Measurements from ENCODE around the gene SKOR1.
A peak's percentile ranks its signal among the peaks of the same experiment; 100 is the strongest.

SKOR1 gene

DNA sequence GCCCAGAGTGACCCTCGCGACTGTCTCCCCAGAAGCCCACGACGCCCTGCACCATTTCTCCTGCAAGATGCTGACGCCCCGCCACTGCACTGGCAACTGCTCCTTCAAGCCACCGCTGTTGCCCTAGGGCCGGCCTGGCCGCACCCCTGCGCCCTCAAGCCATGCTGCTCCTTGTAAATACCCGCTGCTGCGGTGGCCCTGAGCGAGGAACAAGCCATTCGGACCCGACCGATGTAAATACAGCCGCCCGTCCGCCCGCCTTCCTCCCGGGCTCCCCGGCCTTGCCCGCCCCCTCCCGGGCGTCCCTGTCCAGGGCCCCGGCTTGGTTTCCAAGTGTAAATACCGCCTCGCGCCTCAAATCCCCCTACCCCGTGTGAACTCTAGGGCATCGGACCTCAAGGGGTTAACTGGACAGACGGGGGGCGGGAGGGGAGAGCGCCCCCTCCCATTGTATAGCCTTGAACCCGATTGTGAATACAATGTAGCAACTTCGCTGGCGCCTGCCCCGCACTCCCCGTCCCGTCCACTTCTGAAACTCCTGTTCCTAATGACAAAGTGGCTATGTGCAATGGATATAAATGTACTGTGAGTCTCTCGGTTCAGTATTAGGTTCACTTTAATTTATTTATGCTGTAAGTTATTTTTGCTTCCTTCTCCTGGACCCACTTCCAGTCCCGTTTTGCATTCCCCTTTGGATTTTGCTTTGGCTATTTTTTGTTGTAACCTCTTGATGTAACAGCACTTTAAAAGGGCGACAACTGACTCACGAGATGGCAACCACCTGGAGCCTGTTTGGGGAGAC, 8.6 kb downstream of the SKOR1 start:
- no peak for DNase-seq

DNA sequence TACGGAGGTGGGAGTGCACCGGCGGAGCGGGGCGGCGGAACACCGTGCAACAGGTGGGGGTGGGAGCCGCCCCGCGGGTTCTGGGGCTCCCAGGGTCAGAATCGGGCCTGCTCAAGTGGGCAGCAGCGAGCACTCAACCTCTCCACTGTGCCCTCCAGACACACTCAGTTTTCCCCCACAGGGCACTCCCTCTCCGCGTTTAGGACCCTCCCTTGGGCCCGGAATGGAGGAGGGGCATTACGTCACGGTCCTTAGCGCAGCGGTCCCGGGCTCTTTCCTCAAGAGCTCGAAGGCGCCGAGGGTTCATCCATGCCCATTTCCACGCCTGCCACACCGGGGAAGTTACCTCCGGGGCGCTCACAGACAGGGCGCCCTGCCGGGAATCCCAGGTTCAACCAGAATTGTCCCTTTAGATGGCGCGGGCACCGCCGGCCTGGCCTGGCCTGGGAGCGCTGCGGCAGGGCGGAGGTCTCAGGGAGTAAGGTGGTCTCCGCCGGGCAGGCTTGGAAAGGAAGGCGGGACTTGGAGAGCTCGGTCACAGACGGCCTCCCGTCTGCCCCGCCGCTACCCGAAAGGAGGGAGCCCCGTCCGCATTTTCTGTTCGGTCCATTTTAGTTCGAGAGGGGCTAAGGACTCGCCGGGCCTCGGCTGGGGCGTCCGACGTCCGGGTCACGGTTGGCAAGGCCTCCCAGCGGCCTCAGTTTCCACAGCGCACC, 9.4 kb downstream of the SKOR1 start:
- no peak for DNase-seq

DNA sequence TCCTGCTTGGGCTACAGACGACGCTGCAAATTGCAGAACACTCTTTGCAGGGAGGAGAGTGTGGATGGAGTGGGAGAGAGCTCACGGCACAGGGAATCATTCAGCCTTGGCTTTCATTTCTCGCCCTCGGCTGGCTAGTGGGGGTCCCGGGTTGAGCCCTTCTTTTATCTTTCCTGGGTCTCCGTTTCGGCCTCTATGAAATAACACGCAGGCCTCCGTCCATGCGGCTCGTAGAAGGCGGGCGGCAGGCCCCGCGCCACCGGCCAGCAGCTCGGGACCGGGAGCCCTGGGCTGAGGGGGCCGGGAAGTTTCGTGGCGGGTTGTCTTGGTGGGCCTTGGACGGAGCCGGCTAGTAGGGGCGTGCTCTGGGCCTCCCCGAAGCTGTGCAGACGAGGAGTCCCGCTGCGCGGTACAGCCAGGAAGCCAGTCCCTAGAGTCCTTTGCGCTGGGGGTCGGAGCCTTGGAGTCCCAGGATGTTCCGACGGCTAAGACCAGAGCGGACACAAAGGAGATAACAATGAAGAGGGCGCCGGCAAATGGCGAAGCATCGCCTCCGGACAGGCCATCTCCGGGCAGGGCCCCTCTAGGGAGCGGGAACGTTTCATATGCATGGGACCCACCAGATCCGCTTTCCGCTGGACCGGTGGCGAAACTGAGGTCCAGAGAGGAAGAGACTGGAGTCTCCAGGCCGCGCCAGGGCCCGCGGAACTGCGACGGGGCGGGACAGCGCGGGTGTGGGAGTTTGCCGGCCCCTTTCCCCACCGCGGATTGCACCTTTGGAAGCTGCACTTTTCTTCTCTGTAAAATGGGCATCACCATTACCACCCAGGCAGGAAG, 10.2 kb downstream of the SKOR1 start:
- no peak for DNase-seq

DNA sequence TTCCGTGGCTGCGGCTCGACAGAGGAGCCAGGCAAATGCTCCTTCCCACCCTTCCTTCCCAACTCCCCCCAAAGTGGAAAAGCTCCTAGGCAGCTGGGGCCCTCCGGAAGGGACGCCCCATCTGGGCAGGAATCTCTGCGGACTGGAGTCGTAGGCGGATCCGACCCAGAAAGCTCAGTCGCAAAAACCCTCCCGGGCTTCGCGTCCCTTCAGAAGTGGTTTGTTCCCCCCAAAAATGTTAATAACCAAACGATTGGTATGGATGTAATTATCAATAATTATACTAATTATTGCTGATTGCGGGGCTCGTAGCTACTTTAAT, 10.8 kb downstream of the SKOR1 start:
- no peak for DNase-seq

DNA sequence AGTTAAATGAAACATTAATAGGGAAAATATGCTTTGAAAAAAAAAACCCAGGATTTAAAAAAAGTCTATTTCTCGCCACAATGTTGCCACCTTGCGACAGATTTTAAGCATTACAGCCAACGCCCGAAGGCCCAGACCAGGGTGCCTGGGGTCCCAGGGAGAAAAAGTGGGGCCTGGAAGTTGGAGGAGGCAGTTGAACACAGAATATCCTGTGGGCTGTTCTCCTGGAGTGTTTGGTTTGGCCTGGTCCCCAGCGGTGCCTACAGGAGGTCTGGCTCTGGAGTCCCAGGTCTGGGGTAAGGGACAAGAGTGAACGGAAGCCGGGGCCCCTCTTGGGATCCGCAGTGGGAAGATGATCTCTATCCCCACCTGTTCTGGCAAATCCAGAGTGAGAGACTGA, 11.2 kb downstream of the SKOR1 start:
- DNase-seq, result no peak

DNA sequence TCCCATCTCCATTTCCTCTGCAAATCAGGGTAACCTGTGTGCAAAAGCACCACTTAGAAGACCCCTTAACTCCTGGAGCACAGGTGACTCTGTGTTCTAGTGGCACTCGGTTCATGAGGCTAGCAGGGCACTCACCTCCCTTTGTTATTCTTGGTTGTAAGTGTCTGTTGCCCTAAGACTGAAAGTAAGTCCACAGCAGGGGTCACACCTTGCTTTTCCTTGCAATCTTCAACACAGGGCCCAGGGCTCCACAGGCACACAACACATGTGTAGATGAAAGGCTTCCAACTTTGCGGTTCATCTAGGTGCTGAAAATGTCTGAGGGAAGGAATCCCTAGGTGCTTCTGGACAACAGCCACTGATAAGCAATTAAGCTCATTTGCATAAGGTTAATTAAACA, 11.6 kb downstream of the SKOR1 start:
- no peak for DNase-seq

DNA sequence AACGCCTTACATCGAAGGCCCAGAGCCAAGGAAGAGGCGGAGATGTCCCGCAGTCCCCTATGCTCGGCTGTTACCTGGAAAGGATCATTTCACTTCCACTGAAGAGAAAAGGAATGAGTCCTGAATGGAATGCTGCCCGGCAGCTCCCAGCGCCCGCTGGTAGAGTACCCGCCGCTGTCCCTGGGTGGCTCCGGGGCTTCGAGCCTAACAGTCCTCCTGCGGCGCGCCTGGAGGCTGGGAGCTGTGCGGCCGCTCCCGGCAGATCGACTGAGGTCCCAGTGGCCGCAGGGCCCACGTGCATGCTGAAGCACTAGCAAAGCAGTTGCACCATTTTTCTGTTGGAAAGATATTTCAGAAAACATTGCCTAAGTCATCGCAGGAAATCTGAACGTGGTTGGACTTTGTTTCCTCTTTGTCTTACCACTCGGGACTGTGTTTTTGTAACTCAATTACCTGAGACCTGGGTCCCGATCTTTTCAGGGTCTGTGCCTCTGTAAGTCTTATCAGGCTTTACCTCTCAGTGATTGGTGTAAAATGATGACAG, 13.6 kb downstream of the SKOR1 start:
- DNase-seq, result no peak

DNA sequence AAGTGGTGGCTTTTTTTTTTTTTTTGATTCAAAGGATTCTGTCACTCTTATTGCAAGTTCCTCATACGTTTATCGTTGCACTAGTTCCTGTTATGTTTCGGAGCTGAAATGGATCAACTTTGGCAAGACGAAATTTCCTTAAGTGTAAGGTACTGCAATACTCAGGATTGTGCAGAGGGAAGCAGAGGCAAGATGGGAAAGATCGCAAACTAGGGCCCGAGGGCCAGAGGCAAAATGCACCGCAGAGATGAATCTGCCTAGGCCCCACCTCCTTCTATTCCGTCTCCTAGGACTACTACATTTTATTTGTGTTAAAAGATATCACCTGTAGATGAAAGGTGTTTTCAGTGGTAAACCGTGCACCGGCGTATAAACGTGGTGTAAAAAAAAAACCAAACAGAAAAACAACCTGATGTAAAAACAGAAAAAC, 14.2 kb downstream of the SKOR1 start:
- no peak for DNase-seq

DNA sequence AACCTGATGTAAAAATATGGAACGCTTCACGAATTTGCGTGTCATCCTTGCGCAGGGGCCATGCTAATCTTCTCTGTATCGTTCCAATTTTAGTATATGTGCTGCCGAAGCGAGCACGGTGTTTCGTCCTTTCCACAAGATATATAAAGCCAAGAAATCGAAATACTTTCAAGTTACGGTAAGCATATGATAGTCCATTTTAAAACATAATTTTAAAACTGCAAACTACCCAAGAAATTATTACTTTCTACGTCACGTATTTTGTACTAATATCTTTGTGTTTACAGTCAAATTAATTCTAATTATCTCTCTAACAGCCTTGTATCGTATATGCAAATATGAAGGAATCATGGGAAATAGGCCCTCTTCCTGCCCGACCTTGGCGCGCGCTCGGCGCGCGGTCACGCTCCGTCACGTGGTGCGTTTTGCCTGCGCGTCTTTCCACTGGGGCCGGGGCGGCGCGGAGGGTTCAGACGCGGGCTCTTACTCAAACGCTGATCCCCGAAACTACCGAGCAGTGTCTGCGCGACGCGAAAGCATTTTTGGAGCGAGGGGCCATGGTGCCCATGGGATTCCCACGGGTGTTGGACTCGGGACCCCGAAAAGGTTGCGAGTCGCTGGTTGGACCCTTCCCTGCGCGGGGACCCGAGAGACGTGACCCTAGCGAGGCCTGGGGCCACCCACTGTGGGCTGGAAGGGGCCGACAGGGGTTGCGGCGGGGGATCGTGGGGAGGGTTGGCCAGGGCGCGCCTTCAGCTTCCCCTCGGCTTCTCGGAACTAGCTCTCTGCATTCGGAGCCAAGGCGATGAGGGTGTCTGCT, 14.8 kb downstream of the SKOR1 start, which contains the start of gene RNU6-1:
Gene RNU6-1 (minus strand): TSS at position 117 of the 820 bp plus-strand sequence.
- peak; percentile 91 for DNase-seq

DNA sequence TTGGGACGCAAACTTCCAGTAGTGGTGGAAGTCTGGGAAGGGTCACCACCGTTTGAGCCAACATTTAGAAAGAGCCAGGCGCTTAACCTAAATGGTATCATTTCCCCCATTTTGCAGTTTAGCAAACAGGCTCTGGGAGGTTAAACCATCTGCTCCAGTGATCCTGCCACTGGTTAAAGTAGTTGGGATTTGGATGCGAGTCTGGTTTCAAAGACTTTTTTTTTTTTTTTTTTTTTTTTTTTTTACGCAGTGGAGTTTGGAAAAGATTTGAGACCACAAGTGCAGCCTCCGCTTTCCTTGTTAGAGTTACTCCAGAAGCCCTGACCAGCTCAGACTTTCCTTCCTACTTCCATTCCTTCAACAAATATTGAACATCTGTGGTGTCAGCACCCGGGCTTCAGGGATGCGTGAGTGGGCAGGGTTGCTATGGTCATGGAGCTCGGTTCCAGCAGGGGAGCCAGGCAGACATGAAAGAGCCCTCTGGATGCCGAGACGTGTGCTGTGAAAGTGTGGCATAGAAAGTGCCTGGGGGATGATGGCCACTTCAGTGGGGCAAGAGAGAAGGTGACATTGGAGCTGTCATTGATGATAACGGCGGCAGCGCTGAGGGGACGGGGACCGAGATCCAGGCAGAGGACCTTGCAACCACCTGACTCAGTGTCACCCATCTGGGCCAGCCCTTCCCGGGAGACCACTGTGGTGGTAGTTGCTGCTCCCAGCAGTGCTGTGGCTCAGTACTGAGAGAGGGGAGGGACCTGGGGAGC, 15.6 kb downstream of the SKOR1 start:
- DNase-seq, result no peak

DNA sequence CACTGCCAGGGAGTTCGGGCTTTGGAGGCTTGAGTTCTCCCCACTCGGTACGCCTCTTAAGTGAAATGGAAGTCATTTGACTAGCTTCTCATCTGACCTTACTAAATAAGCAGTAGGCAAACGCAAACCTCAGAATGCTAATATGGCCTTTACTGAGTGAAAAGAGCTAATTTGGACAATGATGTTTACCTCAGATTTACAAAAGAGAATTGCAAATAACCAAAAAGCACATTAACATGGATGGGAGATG, 16.1 kb downstream of the SKOR1 start:
- no peak for DNase-seq

DNA sequence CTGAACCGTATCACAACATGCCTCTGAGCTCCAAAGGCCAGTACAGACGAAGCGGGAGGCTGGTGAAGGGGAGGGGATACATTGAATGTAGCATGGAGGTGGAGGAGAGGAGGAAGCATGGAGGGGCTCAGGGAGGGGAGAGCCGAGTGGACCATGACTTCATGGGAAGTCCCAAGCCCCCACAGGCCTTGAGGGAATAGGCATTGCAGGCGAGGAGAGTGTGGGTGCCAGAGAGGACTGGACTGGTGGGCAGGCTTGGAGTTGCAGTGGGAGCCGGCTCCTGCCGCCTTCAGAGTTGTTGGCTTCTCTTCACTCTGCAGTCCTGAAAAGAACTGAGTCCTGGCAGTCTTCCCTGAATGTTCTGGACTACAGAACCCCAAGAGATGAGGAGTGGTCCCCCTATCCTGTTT, 17.8 kb downstream of the SKOR1 start:
- DNase-seq, result no peak

DNA sequence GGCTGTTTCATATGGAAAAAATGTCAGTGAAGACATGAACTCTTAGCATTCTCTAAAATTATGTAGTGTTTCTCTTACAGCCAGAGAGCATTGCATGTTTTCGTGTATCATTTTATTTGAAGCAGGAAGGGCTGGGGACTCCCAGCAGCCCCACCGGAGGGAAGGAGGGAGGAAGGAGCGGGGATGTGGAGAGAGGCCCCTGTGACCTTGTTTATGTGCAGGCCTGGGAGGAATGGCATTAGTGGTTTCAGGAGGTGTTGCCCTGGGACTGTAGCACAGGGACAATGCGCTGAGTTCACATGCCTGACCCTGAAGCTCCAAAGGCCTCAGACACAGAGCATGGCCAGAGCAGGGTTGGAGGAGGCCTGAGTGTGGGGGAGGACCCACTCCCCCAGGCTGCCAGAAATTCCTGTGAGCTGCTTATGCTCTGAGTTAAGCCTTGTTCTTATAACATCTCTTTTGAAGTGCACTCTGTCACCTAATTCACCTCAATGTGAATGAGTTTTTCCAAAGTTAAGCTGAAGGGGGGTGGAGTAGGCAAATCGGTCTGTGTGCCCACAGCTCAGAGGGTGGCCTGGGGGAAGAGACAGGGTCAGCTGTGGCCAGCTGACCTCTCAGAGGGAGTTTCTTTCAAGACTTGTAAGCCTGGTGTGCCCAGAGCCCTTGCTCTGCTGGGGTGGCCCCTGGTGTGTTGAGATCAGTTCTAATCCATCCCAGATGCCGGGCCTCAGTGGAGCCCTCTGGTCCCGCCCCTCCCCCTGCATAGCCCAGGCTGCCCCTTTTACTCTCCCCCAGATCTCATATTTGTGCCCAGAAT, 18.5 kb downstream of the SKOR1 start:
- no peak for DNase-seq

DNA sequence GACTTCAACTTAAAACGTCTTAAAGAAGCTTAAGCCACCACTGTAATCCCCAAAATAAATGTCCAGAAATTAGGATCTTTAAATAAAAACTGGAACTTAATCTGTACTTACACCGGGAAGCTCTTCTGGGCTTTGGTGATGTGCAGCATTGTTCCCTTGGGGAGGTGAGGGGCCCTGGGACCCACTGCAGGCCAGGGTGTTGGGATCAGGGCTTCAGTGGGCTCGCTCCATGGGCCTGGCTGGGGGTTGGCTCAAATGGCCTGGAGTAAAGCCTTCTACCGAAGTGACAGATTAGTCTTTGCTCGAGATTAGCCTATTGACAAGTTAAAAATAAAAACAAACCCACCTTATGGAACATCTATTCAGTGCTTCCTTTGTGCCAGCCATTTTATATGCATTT, 20.7 kb downstream of the SKOR1 start:
- DNase-seq, result no peak

DNA sequence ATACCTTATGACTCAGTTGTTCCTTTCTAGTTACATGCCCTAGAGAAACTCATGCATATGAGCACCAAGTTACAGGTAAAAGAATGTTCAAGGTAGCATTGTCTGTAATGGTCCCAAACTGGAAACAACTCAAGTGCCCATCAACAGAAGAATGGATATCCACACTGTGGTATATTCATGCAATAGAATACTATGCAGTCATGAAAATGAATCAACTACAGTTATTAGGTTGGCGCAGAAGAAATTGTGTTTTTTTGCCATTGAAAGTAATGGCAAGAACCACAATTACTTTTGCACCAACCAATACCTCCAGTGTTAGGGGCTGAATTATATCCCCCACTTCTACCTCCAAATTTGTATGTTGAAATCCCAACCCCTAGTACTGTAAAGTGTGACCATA, 24.2 kb downstream of the SKOR1 start:
- DNase-seq, result no peak

DNA sequence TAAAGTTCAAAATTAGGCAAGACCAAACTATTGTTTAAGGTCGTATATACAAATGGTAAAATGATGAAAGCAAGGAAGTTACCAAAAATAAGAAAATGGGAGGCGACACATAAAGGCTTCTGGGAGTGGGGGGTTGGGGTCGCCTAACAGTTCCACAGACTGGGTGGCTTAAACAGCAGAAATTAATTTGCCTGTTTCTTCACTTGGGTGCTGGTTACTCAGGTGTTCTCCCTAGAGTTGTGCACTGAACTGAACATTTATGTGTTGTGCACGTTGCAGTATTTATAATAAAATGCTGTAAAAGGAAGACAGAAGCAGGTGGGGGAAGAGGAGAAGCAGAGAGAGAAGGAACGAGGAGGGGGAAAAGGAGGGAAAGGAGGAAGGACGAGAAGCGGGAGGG, 25.0 kb downstream of the SKOR1 start:
- no peak for DNase-seq

DNA sequence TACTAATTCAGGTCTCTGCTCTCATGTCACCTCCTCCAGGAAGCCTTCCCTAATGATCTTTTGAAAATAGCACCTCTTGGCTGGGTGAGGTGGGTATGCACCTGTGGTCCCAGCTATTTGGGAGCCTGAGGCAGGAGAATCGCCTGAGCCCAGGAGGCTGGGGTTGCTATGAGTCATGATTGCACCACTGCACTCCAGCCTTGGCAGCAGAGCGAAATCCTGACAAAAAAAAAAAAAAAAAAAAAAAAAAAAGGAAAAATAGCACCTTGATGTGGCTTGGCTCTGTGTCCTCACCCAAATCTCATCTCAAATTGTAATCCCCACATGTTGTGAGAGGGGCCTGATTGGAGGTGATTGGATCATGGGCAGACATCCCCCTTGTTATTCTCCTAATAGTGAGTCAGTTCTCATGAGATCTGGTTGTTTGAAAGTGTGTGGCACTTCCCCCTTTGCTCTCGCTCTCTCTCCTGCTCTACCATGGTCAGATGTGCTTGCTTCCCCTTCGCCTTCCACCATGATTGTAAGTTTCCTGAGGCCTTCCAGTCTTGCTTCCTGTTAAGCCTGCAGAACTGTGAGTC, 25.8 kb downstream of the SKOR1 start:
- DNase-seq, result no peak

DNA sequence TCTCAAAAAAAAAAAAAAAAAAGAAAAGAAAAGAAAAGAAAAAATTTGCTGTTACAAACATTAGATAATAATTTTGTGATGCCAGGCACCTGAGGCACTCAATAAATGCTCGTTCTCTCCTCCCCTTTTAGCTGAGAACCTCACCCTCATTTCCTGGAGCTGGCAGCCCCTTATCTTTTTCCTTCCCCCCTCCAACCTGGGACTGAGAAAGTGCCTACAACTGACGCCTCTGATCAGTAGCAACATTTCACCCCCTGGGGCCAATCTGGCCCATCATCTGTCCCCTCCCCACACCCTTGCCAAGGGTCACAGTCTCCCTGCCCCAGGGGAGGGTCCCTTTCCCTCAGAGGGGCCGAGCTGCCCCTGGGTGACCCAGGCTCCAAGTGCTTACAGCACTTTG, 27.1 kb downstream of the SKOR1 start:
- no peak for DNase-seq

DNA sequence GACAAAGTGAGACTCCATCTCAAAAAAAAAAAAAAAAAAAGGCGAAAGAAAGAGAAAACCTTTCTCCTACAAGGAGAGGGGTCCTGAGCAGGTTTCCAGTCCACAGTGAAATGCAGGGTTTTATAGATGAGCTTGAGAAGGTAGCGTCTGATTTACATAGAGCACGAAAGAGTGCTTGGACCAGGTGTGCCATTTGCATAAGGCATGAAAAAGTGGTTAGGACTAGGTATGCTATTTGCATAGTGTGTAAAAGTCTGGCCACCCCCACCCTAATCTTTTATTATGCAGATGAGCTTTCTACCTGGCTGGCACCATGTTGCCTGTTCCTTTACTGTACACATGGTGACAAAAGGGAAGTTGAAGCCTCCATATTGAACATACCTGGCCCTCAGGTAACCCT, 28.1 kb downstream of the SKOR1 start:
- no peak for DNase-seq

DNA sequence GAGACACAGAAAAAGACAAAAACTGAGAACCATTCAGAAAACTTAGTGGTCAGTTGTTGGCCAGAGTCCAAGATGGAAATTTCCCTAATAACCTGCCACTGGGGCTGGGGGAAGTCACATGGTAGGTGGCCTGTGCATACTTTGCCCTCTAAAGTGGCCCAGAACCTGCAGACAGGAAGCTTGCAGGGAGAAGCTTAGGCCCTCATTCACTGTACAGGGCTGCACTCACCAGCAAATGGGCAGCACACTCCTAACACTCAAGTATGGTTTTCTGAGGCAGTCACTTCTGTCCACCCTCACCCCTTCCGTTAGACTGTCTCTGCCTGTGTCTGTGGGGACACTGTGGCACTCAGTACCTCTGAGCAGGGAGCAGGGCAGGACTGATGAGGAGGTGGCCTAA, 29.0 kb downstream of the SKOR1 start:
- DNase-seq, result no peak

DNA sequence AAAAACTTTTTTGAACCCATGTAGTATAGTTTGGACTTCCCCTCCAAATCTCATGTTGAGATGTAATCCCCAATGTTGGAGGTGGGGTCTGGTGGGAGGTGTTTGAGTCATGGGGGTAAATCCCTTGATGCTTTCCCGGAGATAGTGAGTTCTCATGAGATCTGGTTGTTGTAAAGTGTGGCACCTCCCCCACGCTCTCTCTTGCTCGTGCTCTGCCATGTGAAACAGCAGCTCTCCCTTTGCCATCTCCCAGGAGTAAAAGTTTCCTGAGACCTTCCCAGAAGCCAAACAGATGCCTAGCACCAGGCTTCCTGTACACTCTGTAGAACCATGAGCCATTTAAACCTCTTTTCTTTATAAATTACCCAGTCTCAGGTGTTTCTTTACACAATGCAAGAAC, 30.5 kb downstream of the SKOR1 start:
- no peak for DNase-seq
